Fibroblast of the aortic adventitia (primary cell): ENCODE measurements around the gene TTYH3. TPM values are rescaled to one million over a fixed set of nuclear protein-coding genes. Genes with fewer than 3 reads are reported as not detected.

Experiments used
- DNase-seq: peaks from one replicate; pipeline ENCODE4 v3.0.0-alpha.2; 2010; ENCODE audit warnings: low read depth
- H3K4me3 ChIP-seq: 2 replicates; pipeline ENCODE4 v1.5.1; 2011; ENCODE audit warnings: low read depth, mild to moderate bottlenecking, control low read depth, low read length, moderate library complexity
- CTCF ChIP-seq: IDR thresholded peaks from 2 replicates; pipeline ENCODE4 v1.5.1; 2011; ENCODE audit warnings: mild to moderate bottlenecking, low read length, control low read depth, inconsistent platforms; ENCODE audit not compliant: insufficient read depth
- total RNA-seq: library from RNA; depleted of rRNA; stranded (reverse); fragments of >200 nt; gene quantifications from 2 replicates; pipeline ENCODE4 v1.2.3, GENCODE V29; 2012; ENCODE audit warnings: low replicate concordance

Gene TTYH3
- total RNA-seq: 9.2 and 27.9 TPM in 2 replicates

GRCh38 chr7:2631946-2632732, at the start of gene TTYH3:
TTYH3 (plus strand) TSS chr7:2631986; CDS start chr7:2632156, 170 bp downstream.
- no peak for TF ChIP-seq CTCF
- H3K4me3 ChIP-seq: peak within 1 kb of the TSS; percentile 83
- DNase-seq: no peak

DNA sequence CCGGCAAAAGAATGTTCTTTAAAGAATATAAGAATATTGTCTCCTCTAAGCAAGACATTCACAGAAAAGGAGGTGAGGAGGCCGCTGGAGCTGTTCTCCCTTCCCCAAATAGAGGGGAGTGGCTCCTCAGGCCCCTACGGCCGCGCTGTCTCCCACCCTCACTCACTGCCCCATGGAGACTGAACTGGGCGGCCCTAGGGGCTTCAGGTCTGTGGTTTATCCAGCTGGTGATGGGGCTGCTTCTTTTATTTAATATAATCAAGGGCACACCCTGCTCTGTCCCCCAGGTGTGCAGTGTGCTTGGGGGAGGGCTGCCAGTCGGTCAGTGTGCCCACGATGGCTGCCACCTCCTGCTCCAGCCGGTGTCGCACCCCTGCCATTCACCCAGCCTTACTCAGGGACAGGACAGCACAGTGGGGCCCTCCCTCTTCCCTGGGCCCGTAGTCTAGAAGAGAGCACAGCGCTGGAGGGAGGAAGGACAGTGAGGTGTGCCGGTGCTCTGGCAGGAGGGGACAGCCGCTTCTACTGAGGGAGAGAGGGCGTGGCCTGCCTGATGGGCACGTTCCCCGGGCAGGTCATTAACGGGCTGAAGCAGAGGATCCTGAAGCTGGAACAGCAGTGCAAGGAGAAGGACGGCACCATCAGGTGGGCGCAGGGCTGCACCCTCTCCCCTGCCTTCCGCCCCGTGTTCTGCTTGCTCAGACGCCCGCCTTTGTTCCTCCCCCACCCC, 49.6 kb upstream of the TTYH3 start:
- H3K4me3 ChIP-seq: no peak overlapping the region
- DNase-seq: no peak
- TF ChIP-seq CTCF: no peak

DNA sequence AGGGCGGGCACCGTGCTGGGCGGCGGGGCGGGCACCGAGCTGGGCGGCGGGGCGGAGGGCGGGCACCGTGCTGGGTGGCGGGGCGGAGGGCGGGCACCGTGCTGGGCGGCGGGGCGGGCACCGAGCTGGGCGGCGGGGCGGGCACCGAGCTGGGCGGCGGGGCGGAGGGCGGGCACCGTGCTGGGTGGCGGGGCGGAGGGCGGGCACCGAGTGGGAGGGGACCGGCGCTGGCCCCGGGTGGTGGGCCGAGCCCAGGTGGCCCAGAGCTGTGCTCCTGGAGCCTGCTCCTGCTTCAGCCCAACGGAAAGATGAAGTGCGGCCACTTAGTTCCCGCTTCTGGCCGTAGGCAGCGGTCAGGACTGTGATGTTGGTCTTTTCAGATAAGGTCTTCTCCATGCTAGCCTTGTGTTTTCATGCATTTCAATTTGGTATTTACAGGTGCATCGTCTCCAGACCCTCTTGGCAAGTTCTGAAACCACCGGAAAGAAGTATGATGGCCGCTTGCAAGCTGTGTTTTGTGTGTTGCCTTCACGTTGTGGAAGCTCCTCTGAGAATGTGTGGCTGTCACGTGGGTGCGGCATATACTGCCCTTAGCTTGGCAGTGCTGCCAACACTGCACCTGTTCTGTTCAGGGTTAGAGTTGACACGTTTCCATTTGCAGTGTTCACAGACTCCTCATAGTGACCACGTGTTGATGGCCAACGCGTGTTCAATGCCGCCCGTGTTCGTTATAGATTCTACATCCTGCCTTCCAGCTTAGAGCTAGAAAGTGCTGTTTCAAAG, 47.8 kb upstream of the TTYH3 start:
- TF ChIP-seq CTCF: no peak
- no peak for DNase-seq

DNA sequence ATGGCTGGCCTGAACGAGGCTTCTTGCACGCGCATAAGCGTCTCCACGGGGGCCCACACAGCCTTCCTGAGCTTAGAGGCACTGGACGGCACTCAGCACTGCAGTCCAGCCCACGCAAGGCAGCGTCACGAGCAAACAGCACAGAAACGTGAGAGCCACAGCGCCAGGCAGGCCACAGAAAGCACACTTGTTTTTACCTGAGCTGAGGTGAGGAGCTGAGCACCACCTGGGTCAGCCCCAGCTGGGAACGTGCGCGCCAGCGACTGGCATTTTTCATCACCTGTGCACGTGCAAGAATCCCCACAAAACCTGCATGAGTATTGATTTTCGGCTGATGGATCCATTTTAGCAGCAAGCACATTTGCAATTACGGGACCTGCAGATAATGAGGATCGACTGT, 46.3 kb upstream of the TTYH3 start:
- TF ChIP-seq CTCF: no peak
- no peak overlapping the region for H3K4me3 ChIP-seq
- DNase-seq: no peak

More for the DNA sequence above, 47.8 kb upstream of the TTYH3 start:
- no peak overlapping the region for H3K4me3 ChIP-seq

GRCh38 chr7:2586326-2587020, 45.3 kb upstream of the TTYH3 start:
- H3K4me3 ChIP-seq: no peak overlapping the region
- no peak for DNase-seq
- TF ChIP-seq CTCF: no peak

DNA sequence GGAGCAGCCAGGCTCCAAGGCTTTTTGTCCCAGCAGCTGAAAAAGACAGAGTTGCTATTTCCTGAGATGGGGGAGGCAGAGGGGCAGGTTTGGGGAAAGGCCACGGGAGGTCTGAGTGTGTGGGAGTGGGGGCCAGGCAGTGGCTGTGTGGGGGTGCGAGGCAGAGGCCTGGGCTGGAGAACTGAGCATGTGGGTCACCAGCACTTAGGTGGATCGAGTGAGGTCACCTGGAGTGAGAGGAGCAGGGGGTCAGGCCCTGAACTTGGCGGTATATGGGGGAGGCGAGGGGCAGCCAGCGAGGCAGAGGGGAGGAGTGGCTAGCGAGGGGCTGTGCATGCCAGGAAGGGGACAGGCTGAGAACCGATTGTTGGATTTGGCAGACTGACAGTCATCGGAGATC, 44.7 kb upstream of the TTYH3 start:
- no peak for TF ChIP-seq CTCF
- H3K4me3 ChIP-seq: no peak overlapping the region
- no peak for DNase-seq
